HL-60 (cell line): ENCODE data around the gene TEX22.

Experiments
- DNase-seq, 2 experiments: peaks; one replicate each; pipeline ENCODE4 v3.0.0-alpha.2; 2010 to 2020; ENCODE audit warnings: low read depth in 1 of 2, low spot score in 1 of 2
- H3K27ac ChIP-seq: fragments of 250-450 bp; sonication (Bioruptor Pico); replicated peaks from 2 replicates; pipeline ENCODE4 v1.5.1; 2020; ENCODE audit warnings: mild to moderate bottlenecking, moderate library complexity
- H3K27me3 ChIP-seq: fragments of 250-450 bp; sonication (Bioruptor Pico); 2 replicates; pipeline ENCODE4 v1.5.1; 2021; ENCODE audit warnings: mild to moderate bottlenecking, moderate library complexity; ENCODE audit not compliant: insufficient read depth, poor library complexity, severe bottlenecking
- H3K4me3 ChIP-seq: replicated peaks from 2 replicates; pipeline ENCODE4 v1.5.1; 2011; ENCODE audit warnings: mild to moderate bottlenecking, control low read depth, low read length; ENCODE audit not compliant: insufficient read depth
- GABPA ChIP-seq: IDR thresholded peaks from 2 replicates; pipeline ENCODE4 v1.6.1; 2012; ENCODE audit warnings: low read depth
- POLR2AphosphoS5 ChIP-seq: IDR thresholded peaks from 2 replicates; pipeline ENCODE4 v1.6.1; 2012; ENCODE audit warnings: low read depth
- SPI1 ChIP-seq: IDR thresholded peaks from 2 replicates; pipeline ENCODE4 v1.6.1; 2012; ENCODE audit warnings: low read depth, mild to moderate bottlenecking, borderline replicate concordance
- TF ChIP-seq, protein P1 (sequence below): IDR thresholded peaks from 2 replicates; pipeline ENCODE4 v1.6.1; 2012; ENCODE audit warnings: low read depth; ENCODE audit not compliant: insufficient replicate concordance
- TF ChIP-seq, protein P2 (sequence below): IDR thresholded peaks from one replicate; pipeline ENCODE4 v1.5.1; 2011; ENCODE audit warnings: low read length, control low read depth, inconsistent platforms; ENCODE audit not compliant: insufficient read depth

Gene TEX22

DNA sequence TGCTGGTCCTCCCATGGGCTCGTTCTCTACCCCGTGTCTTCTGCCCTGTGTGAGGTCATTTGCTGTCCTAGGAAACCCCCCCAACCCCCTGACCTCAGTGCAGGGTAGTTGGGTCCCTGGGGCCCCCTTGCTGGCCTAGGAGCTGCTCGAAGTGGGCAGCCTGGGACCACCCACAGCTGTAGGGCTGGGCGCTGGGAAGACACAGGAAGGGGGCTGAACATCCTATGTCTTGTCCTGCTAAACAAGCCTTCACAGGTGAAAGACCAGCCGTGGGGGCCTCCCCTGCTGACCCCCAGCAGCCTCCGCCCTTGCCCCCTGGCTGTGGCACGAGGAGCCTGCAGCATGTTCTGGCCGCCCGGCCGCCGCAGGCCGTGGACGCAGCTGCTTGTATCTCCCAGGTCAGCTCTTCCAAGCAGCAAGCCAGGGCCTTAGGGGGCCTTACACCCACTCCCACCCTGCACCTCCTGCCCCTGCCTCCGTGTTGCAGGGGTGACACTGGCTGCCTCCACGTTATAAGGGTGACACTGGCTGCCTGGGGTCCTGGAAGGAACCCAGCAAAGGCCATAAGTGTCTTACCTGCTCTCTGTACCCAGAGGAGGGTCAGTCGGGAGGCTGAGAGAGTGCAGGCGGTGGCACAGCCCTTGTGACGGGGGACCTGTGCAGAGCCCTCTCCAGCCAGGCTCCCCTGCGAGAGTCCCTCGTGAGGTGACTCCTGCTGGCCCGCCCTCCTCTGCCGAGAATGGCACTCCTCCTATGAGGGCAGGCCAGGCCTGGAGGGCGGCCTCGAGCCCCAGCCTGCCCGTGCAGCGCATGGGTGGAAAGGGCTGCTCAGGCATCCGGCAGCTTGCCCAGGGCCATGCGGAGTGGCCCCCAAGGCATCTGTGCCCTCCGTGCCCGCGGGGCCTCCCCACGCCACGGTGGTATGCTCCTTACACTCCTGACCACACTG lies 11.5 kb upstream of the TEX22 start:
- no peak overlapping the region for H3K4me3 ChIP-seq
- H3K27ac ChIP-seq: no peak overlapping the region
- DNase-seq: no peak
- no peaks in the 10 kb centered on the region for H3K27me3 ChIP-seq
- TF ChIP-seq GABPA (no peak), POLR2AphosphoS5 (no peak), SPI1 (no peak)
- TF ChIP-seq, protein P1, sequence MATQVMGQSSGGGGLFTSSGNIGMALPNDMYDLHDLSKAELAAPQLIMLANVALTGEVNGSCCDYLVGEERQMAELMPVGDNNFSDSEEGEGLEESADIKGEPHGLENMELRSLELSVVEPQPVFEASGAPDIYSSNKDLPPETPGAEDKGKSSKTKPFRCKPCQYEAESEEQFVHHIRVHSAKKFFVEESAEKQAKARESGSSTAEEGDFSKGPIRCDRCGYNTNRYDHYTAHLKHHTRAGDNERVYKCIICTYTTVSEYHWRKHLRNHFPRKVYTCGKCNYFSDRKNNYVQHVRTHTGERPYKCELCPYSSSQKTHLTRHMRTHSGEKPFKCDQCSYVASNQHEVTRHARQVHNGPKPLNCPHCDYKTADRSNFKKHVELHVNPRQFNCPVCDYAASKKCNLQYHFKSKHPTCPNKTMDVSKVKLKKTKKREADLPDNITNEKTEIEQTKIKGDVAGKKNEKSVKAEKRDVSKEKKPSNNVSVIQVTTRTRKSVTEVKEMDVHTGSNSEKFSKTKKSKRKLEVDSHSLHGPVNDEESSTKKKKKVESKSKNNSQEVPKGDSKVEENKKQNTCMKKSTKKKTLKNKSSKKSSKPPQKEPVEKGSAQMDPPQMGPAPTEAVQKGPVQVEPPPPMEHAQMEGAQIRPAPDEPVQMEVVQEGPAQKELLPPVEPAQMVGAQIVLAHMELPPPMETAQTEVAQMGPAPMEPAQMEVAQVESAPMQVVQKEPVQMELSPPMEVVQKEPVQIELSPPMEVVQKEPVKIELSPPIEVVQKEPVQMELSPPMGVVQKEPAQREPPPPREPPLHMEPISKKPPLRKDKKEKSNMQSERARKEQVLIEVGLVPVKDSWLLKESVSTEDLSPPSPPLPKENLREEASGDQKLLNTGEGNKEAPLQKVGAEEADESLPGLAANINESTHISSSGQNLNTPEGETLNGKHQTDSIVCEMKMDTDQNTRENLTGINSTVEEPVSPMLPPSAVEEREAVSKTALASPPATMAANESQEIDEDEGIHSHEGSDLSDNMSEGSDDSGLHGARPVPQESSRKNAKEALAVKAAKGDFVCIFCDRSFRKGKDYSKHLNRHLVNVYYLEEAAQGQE: no peak
- TF ChIP-seq, protein P2, sequence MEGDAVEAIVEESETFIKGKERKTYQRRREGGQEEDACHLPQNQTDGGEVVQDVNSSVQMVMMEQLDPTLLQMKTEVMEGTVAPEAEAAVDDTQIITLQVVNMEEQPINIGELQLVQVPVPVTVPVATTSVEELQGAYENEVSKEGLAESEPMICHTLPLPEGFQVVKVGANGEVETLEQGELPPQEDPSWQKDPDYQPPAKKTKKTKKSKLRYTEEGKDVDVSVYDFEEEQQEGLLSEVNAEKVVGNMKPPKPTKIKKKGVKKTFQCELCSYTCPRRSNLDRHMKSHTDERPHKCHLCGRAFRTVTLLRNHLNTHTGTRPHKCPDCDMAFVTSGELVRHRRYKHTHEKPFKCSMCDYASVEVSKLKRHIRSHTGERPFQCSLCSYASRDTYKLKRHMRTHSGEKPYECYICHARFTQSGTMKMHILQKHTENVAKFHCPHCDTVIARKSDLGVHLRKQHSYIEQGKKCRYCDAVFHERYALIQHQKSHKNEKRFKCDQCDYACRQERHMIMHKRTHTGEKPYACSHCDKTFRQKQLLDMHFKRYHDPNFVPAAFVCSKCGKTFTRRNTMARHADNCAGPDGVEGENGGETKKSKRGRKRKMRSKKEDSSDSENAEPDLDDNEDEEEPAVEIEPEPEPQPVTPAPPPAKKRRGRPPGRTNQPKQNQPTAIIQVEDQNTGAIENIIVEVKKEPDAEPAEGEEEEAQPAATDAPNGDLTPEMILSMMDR: no peak

DNA sequence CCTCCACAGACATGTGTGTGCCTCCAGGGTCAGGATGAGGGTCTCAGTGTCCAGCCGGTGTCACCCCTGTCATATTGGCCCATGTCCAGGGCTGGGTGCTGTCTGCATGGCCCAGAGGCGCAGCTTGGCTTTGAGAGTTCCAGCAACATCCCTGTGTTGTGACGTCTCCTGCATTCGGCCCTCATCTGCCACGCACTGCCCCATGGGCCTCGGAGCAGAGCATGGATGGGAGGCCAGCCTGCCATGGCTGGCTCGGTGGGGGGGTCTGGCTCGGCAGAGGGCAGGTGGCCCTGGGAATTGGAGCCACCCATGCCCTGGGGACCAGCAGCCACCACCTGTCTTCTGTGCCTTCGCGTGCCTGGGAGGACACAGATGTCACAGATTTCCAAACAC lies 10.8 kb upstream of the TEX22 start:
- H3K4me3 ChIP-seq: no peak overlapping the region
- no peak for TF ChIP-seq POLR2AphosphoS5
- TF ChIP-seq SPI1: no peak
- TF ChIP-seq, protein P2: no peak
- TF ChIP-seq, protein P1: no peak
- no peak for TF ChIP-seq GABPA
- H3K27me3 ChIP-seq: no peaks in the 10 kb centered on the region
- no peak for DNase-seq
- no peak overlapping the region for H3K27ac ChIP-seq

DNA sequence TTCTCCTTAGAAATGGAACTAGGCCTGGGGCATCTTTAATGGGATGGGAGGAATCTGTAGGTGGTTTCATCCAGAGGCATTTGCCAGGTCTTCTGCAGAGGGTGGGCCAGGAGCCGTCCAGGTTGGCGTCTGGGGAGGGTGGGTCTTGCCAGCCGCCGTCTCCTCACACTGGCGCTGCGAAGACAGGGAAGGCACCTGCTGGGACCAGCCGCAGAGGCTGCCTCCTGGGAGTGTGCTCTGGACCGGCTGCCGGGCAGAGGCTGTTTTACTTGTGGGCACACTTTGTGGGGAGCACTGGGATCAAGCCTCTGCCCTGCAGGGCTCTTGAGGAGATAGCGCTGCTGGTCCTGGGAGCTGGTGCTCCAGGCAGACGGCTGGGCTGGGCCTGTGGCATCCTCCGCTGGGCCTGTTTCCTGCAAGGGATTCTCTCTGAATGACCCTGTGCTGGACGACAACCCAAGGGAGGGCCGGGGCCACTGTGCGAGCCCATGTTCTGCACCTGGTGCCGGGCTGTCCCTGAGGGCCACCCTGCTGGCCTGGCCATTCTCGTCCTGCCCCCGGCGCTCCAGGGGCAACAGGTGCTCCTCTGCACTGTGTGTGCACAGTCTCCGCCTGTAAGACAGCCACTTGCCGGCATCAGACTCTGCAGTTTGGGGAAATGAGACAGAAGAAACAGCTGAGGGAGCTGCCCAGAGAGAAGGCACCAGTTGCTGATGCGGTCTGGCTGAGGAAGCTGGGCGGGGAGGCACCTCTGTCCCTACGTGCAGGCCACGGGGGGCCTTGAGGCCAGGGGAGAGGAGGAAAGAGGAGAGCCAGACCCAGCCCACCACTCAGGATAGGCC lies 10.0 kb upstream of the TEX22 start:
- Histone ChIP-seq H3K27me3 (no peaks in the 10 kb centered on the region), H3K27ac (peak overlapping the region; percentile 70), H3K4me3 (no peak overlapping the region)
- TF ChIP-seq GABPA (no peak), SPI1 (peak; percentile 26; the same call in 1 of the 2 replicates)
- TF ChIP-seq, protein P1: no peak
- DNase-seq: peak; percentile 49 to 75
